HG03521 (cell line): ENCODE results near the gene BBLN.

Source experiments
- ATAC-seq: cut with Tn5 transposase; IDR thresholded peaks from one replicate; pipeline ENCODE4 v1.9.1; 2021; ENCODE audit warnings: mild to moderate bottlenecking, moderate library complexity; ENCODE audit not compliant: unreplicated experiment

BBLN gene

DNA sequence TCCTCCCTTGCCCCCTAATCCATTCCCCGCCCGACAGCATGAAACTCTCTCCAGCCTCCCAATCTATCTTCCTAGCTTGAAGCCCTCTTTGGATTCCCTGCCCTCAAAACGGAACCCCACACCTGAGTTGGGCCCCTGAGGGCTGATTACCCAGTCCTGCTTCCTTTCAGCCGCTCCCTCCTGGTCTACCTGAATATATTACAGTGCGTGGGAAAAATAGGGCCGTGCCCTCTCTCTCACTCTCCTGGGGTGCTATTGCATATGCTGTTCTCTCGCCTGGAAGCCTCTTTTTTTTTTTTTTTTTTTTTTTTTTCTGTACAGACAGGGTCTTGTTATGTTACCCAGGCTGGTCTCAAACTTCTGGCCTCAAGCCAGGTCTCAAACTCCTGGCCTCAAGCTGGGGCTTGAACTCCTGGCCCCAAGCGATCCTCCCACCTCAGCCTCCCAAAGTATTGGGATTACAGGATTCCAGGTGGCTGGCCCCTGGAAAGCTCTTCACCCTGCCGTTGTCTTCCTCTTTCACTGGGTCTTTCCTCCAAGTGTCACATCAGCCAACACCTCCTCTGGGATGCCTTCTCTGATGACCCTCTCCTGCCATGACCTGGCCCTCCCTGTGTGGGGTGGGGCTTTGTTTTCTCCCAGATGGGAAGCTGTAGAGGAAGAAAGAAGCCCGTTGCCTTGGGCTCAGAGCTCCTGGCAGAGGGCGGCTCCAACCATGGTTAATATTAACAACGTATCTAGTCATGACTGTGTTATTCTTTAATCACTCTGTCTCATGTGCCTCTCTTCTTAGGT, 51.3 kb downstream of the BBLN start:
- ATAC-seq = no peak

- ATAC-seq = no peak
Observed at GRCh38 chr9:128211981-128212281, 51.9 kb downstream of the BBLN start.
